ENCODE measurements around the gene CHIC2. TPM values are rescaled to one million over a fixed set of nuclear protein-coding genes. Genes with fewer than 3 reads are reported as not detected.

The CHIC2 gene
- total RNA-seq, 2 donors from 2014 or later: 10.2 to 14.4 TPM

GRCh38 chr4:54016504-54016903 is 47.9 kb downstream of the CHIC2 start:
- WGBS, 2 experiments (ENCODE audit: insufficient coverage in 1 of 2, insufficient read length in 1 of 2): 16 to 17% methylated on average over 1 of the region's 1 CpG
- no peaks in the 10 kb centered on the region for H3K4me1 ChIP-seq (ENCODE audit: control insufficient read depth, insufficient read depth, low read length)
- H3K27ac ChIP-seq (ENCODE audit: low read depth, low read length): no peak overlapping the region
- no peaks in the 10 kb centered on the region for H3K27me3 ChIP-seq (ENCODE audit: control insufficient read depth, insufficient read depth, low read length, poor library complexity, severe bottlenecking)
- Mint-ChIP-seq H3K36me3 (ENCODE audit: low read depth) (peaks cover 3% of the 10 kb centered on the region), H3K9me3 (peaks cover 3% of the 10 kb centered on the region), H3K4me3 (no peak overlapping the region), H3K27ac (no peak overlapping the region), H3K27me3 (ENCODE audit: insufficient read depth) (no peaks in the 10 kb centered on the region), H3K4me1 (peaks cover 11% of the 10 kb centered on the region)
- H3K9ac ChIP-seq (ENCODE audit: extremely low read depth, low read length, poor library complexity, severe bottlenecking): no peak overlapping the region
- TF ChIP-seq, protein P1, sequence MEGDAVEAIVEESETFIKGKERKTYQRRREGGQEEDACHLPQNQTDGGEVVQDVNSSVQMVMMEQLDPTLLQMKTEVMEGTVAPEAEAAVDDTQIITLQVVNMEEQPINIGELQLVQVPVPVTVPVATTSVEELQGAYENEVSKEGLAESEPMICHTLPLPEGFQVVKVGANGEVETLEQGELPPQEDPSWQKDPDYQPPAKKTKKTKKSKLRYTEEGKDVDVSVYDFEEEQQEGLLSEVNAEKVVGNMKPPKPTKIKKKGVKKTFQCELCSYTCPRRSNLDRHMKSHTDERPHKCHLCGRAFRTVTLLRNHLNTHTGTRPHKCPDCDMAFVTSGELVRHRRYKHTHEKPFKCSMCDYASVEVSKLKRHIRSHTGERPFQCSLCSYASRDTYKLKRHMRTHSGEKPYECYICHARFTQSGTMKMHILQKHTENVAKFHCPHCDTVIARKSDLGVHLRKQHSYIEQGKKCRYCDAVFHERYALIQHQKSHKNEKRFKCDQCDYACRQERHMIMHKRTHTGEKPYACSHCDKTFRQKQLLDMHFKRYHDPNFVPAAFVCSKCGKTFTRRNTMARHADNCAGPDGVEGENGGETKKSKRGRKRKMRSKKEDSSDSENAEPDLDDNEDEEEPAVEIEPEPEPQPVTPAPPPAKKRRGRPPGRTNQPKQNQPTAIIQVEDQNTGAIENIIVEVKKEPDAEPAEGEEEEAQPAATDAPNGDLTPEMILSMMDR (conservative IDR thresholded peaks at IDR 0.05): no peak
- no peaks in the 10 kb centered on the region for H3K36me3 ChIP-seq (ENCODE audit: control insufficient read depth, insufficient read depth, low read length)
- DNase-seq: no peak
- H3K4me3 ChIP-seq (ENCODE audit: low read length): no peak overlapping the region
- peaks cover 5% of the 10 kb centered on the region for H3K9me3 ChIP-seq (ENCODE audit: control insufficient read depth, low read length)

GRCh38 chr4:54015423-54016030 is 48.9 kb downstream of the CHIC2 start:
- DNase-seq: peak; percentile 71
- peak overlapping the region; percentile 3 for H3K4me3 Mint-ChIP-seq
- H3K9me3 Mint-ChIP-seq: peaks cover 3% of the 10 kb centered on the region
- H3K27me3 ChIP-seq (ENCODE audit: control insufficient read depth, insufficient read depth, low read length, poor library complexity, severe bottlenecking): no peaks in the 10 kb centered on the region
- H3K9ac ChIP-seq (ENCODE audit: extremely low read depth, low read length, poor library complexity, severe bottlenecking): no peak overlapping the region
- H3K9me3 ChIP-seq (ENCODE audit: control insufficient read depth, low read length): no peaks in the 10 kb centered on the region
- no peaks in the 10 kb centered on the region for H3K4me1 ChIP-seq (ENCODE audit: control insufficient read depth, insufficient read depth, low read length)
- H3K27ac ChIP-seq (ENCODE audit: low read depth, low read length): peak overlapping the region; percentile 80
- WGBS, 2 experiments (ENCODE audit: insufficient coverage in 1 of 2, insufficient read length in 1 of 2): 3 to 12% methylated on average over 7 to 10 of the region's 10 CpGs
- no peak overlapping the region for H3K27ac Mint-ChIP-seq
- H3K27me3 Mint-ChIP-seq (ENCODE audit: insufficient read depth): no peaks in the 10 kb centered on the region
- TF ChIP-seq, protein P1 (conservative IDR thresholded peaks at IDR 0.05): no peak
- H3K36me3 Mint-ChIP-seq (ENCODE audit: low read depth): peaks cover 3% of the 10 kb centered on the region
- H3K36me3 ChIP-seq (ENCODE audit: control insufficient read depth, insufficient read depth, low read length): no peaks in the 10 kb centered on the region
- no peak overlapping the region for H3K4me3 ChIP-seq (ENCODE audit: low read length)
- peaks cover 11% of the 10 kb centered on the region for H3K4me1 Mint-ChIP-seq

DNA sequence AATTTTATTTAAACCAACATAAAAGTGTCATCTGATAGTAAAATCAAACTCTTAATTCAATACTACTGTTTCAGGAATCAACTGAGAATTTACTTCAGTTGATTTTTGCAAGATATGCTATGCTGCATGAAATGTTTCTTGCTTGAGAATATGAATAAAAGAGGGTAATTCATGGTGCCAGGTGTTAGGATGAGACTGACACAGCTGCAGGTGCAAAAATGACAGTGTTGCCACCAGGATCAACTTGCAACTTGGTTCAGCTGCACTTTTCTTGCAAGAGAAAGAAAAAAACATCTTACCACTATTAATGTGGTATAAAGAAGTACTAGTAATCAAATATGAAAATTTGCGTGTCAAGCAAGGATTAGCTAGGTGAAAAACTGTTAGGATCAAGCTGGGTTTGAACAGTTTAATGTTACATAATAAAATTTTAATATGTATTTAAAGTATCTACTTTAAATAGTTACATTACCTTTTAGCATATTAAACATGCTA is 49.7 kb downstream of the CHIC2 start:
- WGBS, 2 experiments (ENCODE audit: insufficient coverage in 1 of 2, insufficient read length in 1 of 2): 86% methylated on average over 1 of the region's 1 CpG; no CpG with 5 or more reads in 1 of the 2 experiments
- Mint-ChIP-seq H3K27ac (no peak overlapping the region), H3K4me3 (no peak overlapping the region), H3K4me1 (peaks cover 11% of the 10 kb centered on the region), H3K36me3 (ENCODE audit: low read depth) (peaks cover 5% of the 10 kb centered on the region), H3K27me3 (ENCODE audit: insufficient read depth) (no peaks in the 10 kb centered on the region), H3K9me3 (peaks cover 3% of the 10 kb centered on the region)
- no peak for DNase-seq
- Histone ChIP-seq H3K4me1 (ENCODE audit: control insufficient read depth, insufficient read depth, low read length) (no peaks in the 10 kb centered on the region), H3K27ac (ENCODE audit: low read depth, low read length) (no peak overlapping the region), H3K36me3 (ENCODE audit: control insufficient read depth, insufficient read depth, low read length) (no peaks in the 10 kb centered on the region), H3K27me3 (ENCODE audit: control insufficient read depth, insufficient read depth, low read length, poor library complexity, severe bottlenecking) (no peaks in the 10 kb centered on the region), H3K9ac (ENCODE audit: extremely low read depth, low read length, poor library complexity, severe bottlenecking) (no peak overlapping the region), H3K4me3 (ENCODE audit: low read length) (no peak overlapping the region), H3K9me3 (ENCODE audit: control insufficient read depth, low read length) (no peaks in the 10 kb centered on the region)
- TF ChIP-seq, protein P1 (conservative IDR thresholded peaks at IDR 0.05): no peak

All from endodermal cell (in vitro differentiated cells).